Astrocyte (in vitro differentiated cells and primary cell): ENCODE results near the gene GSTP1. TPM values are rescaled to one million over a fixed set of nuclear protein-coding genes. Genes with fewer than 3 reads are reported as not detected.

Source experiments
- DNase-seq: peaks from one replicate; pipeline ENCODE4 v3.0.0-alpha.2; 2010; ENCODE audit warnings: low read depth
- FAIRE-seq: peaks from 2 replicates; lab custom pipeline; 2011; peaks lifted over from hg19 to GRCh38; lab: Jason Lieb, UNC
- H2AFZ ChIP-seq: 2 replicates; pipeline ENCODE4 v1.6.0; 2012; ENCODE audit warnings: low read depth, low read length, inconsistent platforms
- H3K27ac ChIP-seq: 2 replicates; pipeline ENCODE4 v1.5.1; 2011; ENCODE audit warnings: low read depth, low read length, inconsistent platforms
- H3K27me3 ChIP-seq: 2 replicates; pipeline ENCODE4 v1.6.0; 2011; ENCODE audit warnings: low read length, inconsistent platforms; ENCODE audit not compliant: insufficient read depth
- H3K36me3 ChIP-seq: 2 replicates; pipeline ENCODE4 v1.5.1; 2011; ENCODE audit warnings: low read length, inconsistent platforms; ENCODE audit not compliant: insufficient read depth
- H3K4me1 ChIP-seq: 2 replicates; pipeline ENCODE4 v1.5.1; 2011; ENCODE audit warnings: low read length, inconsistent platforms; ENCODE audit not compliant: insufficient read depth
- H3K4me2 ChIP-seq: 2 replicates; pipeline ENCODE4 v1.6.0; 2012; ENCODE audit warnings: low read length, inconsistent platforms
- H3K4me3 ChIP-seq: 2 replicates; pipeline ENCODE4 v1.5.1; 2011; ENCODE audit warnings: low read depth, mild to moderate bottlenecking, low read length, inconsistent platforms; ENCODE audit not compliant: insufficient read depth
- H3K79me2 ChIP-seq: 2 replicates; pipeline ENCODE4 v1.6.0; 2012; ENCODE audit warnings: mild to moderate bottlenecking, low read length, inconsistent platforms; ENCODE audit not compliant: insufficient read depth
- H3K9ac ChIP-seq: 2 replicates; pipeline ENCODE4 v1.6.0; 2012; ENCODE audit warnings: mild to moderate bottlenecking, low read length, inconsistent platforms
- H3K9me3 ChIP-seq: 2 replicates; pipeline ENCODE4 v1.5.1; 2012; ENCODE audit warnings: low read depth, mild to moderate bottlenecking, low read length, inconsistent platforms; ENCODE audit not compliant: insufficient read depth
- H4K20me1 ChIP-seq: 2 replicates; pipeline ENCODE4 v1.6.0; 2012; ENCODE audit warnings: low read length, inconsistent platforms; ENCODE audit not compliant: insufficient read depth
- H3K27ac Mint-ChIP-seq: one replicate; pipeline ENCODE4 v1.8.0; 2021; ENCODE audit warnings: mild to moderate bottlenecking, mixed read lengths; ENCODE audit not compliant: unreplicated experiment
- H3K27me3 Mint-ChIP-seq: one replicate; pipeline ENCODE4 v1.8.0; 2021; ENCODE audit warnings: low read depth, mixed read lengths; ENCODE audit not compliant: unreplicated experiment
- H3K36me3 Mint-ChIP-seq: one replicate; pipeline ENCODE4 v1.8.0; 2021; ENCODE audit warnings: low read depth, mixed read lengths; ENCODE audit not compliant: unreplicated experiment
- H3K4me1 Mint-ChIP-seq: one replicate; pipeline ENCODE4 v1.8.0; 2021; ENCODE audit warnings: low read depth, mixed read lengths; ENCODE audit not compliant: unreplicated experiment
- H3K4me3 Mint-ChIP-seq: one replicate; pipeline ENCODE4 v1.8.0; 2021; ENCODE audit warnings: mild to moderate bottlenecking, moderate library complexity, mixed read lengths; ENCODE audit not compliant: unreplicated experiment
- H3K9me3 Mint-ChIP-seq: one replicate; pipeline ENCODE4 v1.8.0; 2021; ENCODE audit warnings: mild to moderate bottlenecking, mixed read lengths; ENCODE audit not compliant: unreplicated experiment
- EZH2 ChIP-seq: IDR thresholded peaks from 2 replicates; pipeline ENCODE4 v1.6.1; 2012; ENCODE audit warnings: mild to moderate bottlenecking, low read length, inconsistent platforms; ENCODE audit not compliant: insufficient read depth
- total RNA-seq: library from RNA; stranded (reverse); gene quantifications from 2 replicates; pipeline ENCODE4 v1.2.1, GENCODE V29; 2021
- TF ChIP-seq, protein P1 (sequence below): IDR thresholded peaks from 2 replicates; pipeline ENCODE4 v1.5.1; 2011; ENCODE audit warnings: low read depth, mild to moderate bottlenecking, inconsistent platforms, low read length, moderate library complexity; ENCODE audit not compliant: insufficient read depth

GSTP1 gene
- total RNA-seq, 1 donor from 2014 or later, result 1,365 TPM

DNA sequence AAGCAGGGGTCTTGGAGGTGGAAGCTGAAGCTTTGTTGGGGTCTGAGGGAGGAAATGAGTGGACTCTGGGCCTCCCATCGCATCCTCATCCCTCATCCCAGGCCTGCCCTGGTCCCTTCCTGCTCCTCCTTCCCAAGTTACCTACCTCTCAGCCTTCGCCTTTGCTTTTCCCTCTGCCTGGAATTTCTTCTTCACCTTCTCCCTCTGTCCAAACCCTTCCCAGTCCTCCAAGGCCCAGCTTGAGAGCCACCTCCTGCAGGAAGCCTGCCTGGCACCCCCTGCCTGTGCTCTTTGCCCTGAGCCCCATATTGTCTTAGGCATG lies 48.2 kb downstream of the GSTP1 start:
- Histone ChIP-seq H4K20me1 (no peaks in the 10 kb centered on the region), H3K27ac (no peak overlapping the region), H3K36me3 (no peaks in the 10 kb centered on the region), H2AFZ (no peak overlapping the region), H3K9me3 (no peaks in the 10 kb centered on the region), H3K9ac (no peak overlapping the region), H3K4me2 (no peak overlapping the region), H3K4me3 (no peak overlapping the region), H3K79me2 (no peaks in the 10 kb centered on the region), H3K27me3 (no peaks in the 10 kb centered on the region), H3K4me1 (peaks cover 8% of the 10 kb centered on the region)
- TF ChIP-seq EZH2, result no peak
- TF ChIP-seq, protein P1, sequence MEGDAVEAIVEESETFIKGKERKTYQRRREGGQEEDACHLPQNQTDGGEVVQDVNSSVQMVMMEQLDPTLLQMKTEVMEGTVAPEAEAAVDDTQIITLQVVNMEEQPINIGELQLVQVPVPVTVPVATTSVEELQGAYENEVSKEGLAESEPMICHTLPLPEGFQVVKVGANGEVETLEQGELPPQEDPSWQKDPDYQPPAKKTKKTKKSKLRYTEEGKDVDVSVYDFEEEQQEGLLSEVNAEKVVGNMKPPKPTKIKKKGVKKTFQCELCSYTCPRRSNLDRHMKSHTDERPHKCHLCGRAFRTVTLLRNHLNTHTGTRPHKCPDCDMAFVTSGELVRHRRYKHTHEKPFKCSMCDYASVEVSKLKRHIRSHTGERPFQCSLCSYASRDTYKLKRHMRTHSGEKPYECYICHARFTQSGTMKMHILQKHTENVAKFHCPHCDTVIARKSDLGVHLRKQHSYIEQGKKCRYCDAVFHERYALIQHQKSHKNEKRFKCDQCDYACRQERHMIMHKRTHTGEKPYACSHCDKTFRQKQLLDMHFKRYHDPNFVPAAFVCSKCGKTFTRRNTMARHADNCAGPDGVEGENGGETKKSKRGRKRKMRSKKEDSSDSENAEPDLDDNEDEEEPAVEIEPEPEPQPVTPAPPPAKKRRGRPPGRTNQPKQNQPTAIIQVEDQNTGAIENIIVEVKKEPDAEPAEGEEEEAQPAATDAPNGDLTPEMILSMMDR, result no peak
- no peak for DNase-seq
- H3K4me1 Mint-ChIP-seq, result no peaks in the 10 kb centered on the region
- peaks cover 8% of the 10 kb centered on the region for H3K27me3 Mint-ChIP-seq
- peak overlapping the region; percentile 75 for H3K4me3 Mint-ChIP-seq
- H3K9me3 Mint-ChIP-seq, result no peaks in the 10 kb centered on the region
- peaks cover under 1% of the 10 kb centered on the region for H3K36me3 Mint-ChIP-seq
- FAIRE-seq, result no peak
- no peak overlapping the region for H3K27ac Mint-ChIP-seq

DNA sequence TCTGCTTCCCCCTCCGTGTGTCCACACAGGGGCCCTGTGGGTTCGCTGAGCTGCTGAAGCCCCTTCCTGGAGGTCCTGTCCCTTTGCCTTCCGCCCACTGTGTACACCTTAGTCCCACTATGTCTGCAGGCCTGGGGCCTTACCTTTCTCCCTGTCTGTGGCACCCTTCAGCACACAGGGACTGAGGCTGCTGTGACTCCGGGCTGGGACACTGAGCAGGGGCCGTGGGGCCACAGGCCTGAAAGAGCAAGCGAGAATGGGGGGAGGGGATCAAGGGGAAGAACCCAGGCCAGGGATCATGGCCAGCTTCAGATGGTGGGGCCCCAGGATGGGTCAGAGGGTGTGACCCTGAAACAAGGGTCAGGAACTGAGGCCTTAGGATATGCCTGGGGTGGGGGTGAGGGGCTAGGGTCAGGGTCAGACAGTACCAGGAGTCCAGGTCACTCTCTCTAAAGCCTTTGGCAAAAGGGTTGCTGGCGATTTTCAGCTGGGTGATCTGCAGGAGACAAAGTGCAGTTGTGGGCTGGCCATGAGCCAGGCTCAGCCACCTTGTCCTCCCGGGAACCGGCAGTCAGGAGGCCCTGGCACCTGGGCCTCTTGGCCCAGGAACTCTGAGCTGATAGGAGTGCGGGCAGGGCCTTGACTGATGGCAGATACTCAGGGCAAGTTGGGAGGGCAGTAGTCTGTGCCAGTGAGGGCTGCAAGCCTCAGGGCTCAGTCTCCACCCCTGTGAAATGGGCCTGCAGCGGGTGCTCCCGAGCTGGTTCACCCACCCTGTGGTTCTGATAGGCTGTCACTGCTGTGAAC lies 48.8 kb downstream of the GSTP1 start:
- H4K20me1 ChIP-seq, result no peaks in the 10 kb centered on the region
- H3K9ac ChIP-seq, result no peak overlapping the region
- no peak for FAIRE-seq
- no peaks in the 10 kb centered on the region for H3K36me3 ChIP-seq
- DNase-seq, result no peak
- H3K4me1 ChIP-seq, result peaks cover 8% of the 10 kb centered on the region
- no peaks in the 10 kb centered on the region for H3K36me3 Mint-ChIP-seq
- H3K4me2 ChIP-seq, result no peak overlapping the region
- H3K27me3 Mint-ChIP-seq, result peaks cover 8% of the 10 kb centered on the region
- no peaks in the 10 kb centered on the region for H3K4me1 Mint-ChIP-seq
- no peak overlapping the region for H3K4me3 ChIP-seq
- no peaks in the 10 kb centered on the region for H3K79me2 ChIP-seq
- no peaks in the 10 kb centered on the region for H3K27me3 ChIP-seq
- no peak overlapping the region for H3K27ac Mint-ChIP-seq
- no peaks in the 10 kb centered on the region for H3K9me3 ChIP-seq
- H3K4me3 Mint-ChIP-seq, result no peak overlapping the region
- H2AFZ ChIP-seq, result no peak overlapping the region
- H3K9me3 Mint-ChIP-seq, result peaks cover 2% of the 10 kb centered on the region
- TF ChIP-seq, protein P1, result no peak
- TF ChIP-seq EZH2, result no peak
- H3K27ac ChIP-seq, result no peak overlapping the region

- TF ChIP-seq, protein P1, result no peak
- no peak for TF ChIP-seq EZH2
- Mint-ChIP-seq H3K4me3 (no peak overlapping the region), H3K9me3 (peaks cover 2% of the 10 kb centered on the region), H3K36me3 (no peaks in the 10 kb centered on the region), H3K27ac (peak overlapping the region; percentile 18), H3K4me1 (no peaks in the 10 kb centered on the region), H3K27me3 (peaks cover 8% of the 10 kb centered on the region)
- DNase-seq, result no peak
- no peaks in the 10 kb centered on the region for H4K20me1 ChIP-seq
- peaks cover 8% of the 10 kb centered on the region for H3K4me1 ChIP-seq
- no peak overlapping the region for H3K4me3 ChIP-seq
- H3K9ac ChIP-seq, result no peak overlapping the region
- no peaks in the 10 kb centered on the region for H3K79me2 ChIP-seq
- H3K9me3 ChIP-seq, result no peaks in the 10 kb centered on the region
- no peaks in the 10 kb centered on the region for H3K27me3 ChIP-seq
- H3K4me2 ChIP-seq, result no peak overlapping the region
- no peak for FAIRE-seq
- no peak overlapping the region for H3K27ac ChIP-seq
- H2AFZ ChIP-seq, result no peak overlapping the region
- H3K36me3 ChIP-seq, result no peaks in the 10 kb centered on the region
These were observed 49.6 kb downstream of the GSTP1 start for GRCh38 chr11:67632982-67633755.
